HepG2 (cell line): ENCODE results near the gene CLCNKA. TPM values are rescaled to one million over a fixed set of nuclear protein-coding genes. Genes with fewer than 3 reads are reported as not detected.
"Not testable (repeated sequence)": the region's sequence is repeated elsewhere in the genome, so short reads cannot be mapped to it uniquely, and the experiment has no call there.

Source experiments
- ATAC-seq: fragments of 200-7000 bp; cut with Tn5 transposase; 3 replicates; pipeline ENCODE4 v1.9.1; 2020; ENCODE audit warnings: mild to moderate bottlenecking, moderate library complexity
- BruUV-seq: library from RNA; stranded (reverse); fragments of 400-500 nt; replicated peaks from 2 replicates; lab custom pipeline; 2021; lab: Mats Ljungman, UMichigan
- CTCF ChIA-PET: fragments of 300-600 bp; formaldehyde crosslinking; extraction: SDS; loops from one replicate; lab custom pipeline; 2021; ENCODE audit warnings: low total read pairs, inconsistent platforms, low intra/inter-chr PET ratio; lab: Yijun Ruan, JAX
- POLR2A ChIA-PET: fragments of 350-600 bp; sonication (Branson Sonifier 250); formaldehyde crosslinking; loops from one replicate; lab custom pipeline; 2020; ENCODE audit warnings: antibody characterized with exemption, inconsistent platforms; lab: Yijun Ruan, JAX
- DNase-seq: peaks from one replicate; pipeline ENCODE4 v3.0.0-alpha.2; 2015; ENCODE audit warnings: low spot score
- FAIRE-seq: peaks from 3 replicates; lab custom pipeline; 2011; peaks lifted over from hg19 to GRCh38; lab: Jason Lieb, UNC
- H2AFZ ChIP-seq: one replicate; pipeline ENCODE4 v1.6.1; 2011; ENCODE audit warnings: low read length, inconsistent platforms
- H3K27ac ChIP-seq: fragments of 300-600 bp; 3 replicates; pipeline ENCODE4 v1.8.0; 2011; ENCODE audit warnings: mixed run types, mild to moderate bottlenecking, mixed read lengths, low read length, inconsistent platforms; ENCODE audit not compliant: insufficient read depth; ENCODE audit errors: extremely low read length
- H3K27me3 ChIP-seq, 2 experiments: fragments of 200-600 bp in 1 of 2; 2 replicates in 1 of 2; 3 replicates in 1 of 2; pipeline versions ENCODE4 v1.6.0 to v1.8.0; 2011; ENCODE audit warnings: low read length in 2 of 2, mild to moderate bottlenecking in 2 of 2, moderate library complexity in 2 of 2, inconsistent platforms in 1 of 2; ENCODE audit not compliant: insufficient read depth in 2 of 2, control insufficient read depth in 1 of 2
- H3K36me3 ChIP-seq, 2 experiments: fragments of 200-600 bp in 1 of 2; replicated peaks in 1 of 2; 2 replicates in 1 of 2; 3 replicates in 1 of 2; pipeline versions ENCODE4 v1.5.1 to v1.8.0; 2011; ENCODE audit warnings: low read length in 2 of 2, inconsistent platforms in 1 of 2; ENCODE audit not compliant: insufficient read depth in 2 of 2, control insufficient read depth in 1 of 2
- H3K4me1 ChIP-seq: 2 replicates; pipeline ENCODE4 v1.5.1; 2012; ENCODE audit warnings: low read length, inconsistent platforms; ENCODE audit not compliant: insufficient read depth
- H3K4me2 ChIP-seq: 2 replicates; pipeline ENCODE4 v1.6.0; 2011; ENCODE audit warnings: low read depth, low read length, inconsistent platforms
- H3K4me3 ChIP-seq, 3 experiments: fragments of 200-600 bp in 1 of 3; sonication (generic), shearing (Covaris generic) in 1 of 3; replicated peaks in 1 of 3; 2 replicates each; pipeline ENCODE4 v1.5.1; 2011 to 2016; ENCODE audit warnings: low read length in 3 of 3, inconsistent platforms in 2 of 3, low read depth in 2 of 3, mild to moderate bottlenecking in 2 of 3, control low read depth in 1 of 3, mixed read lengths in 1 of 3; ENCODE audit not compliant: insufficient read depth in 1 of 3
- H3K79me2 ChIP-seq: one replicate; pipeline ENCODE4 v1.6.1; 2011; ENCODE audit warnings: low read length, inconsistent platforms; ENCODE audit not compliant: insufficient read depth
- H3K9ac ChIP-seq: 2 replicates; pipeline ENCODE4 v1.6.0; 2011; ENCODE audit warnings: mild to moderate bottlenecking, low read depth, low read length, inconsistent platforms; ENCODE audit not compliant: insufficient read depth
- H3K9me3 ChIP-seq: 2 replicates; pipeline ENCODE4 v1.5.1; 2012; ENCODE audit warnings: mild to moderate bottlenecking, low read length
- H4K20me1 ChIP-seq: 2 replicates; pipeline ENCODE4 v1.6.0; 2011; ENCODE audit warnings: inconsistent platforms, mild to moderate bottlenecking, low read length, moderate library complexity; ENCODE audit not compliant: insufficient read depth
- ARID5B ChIP-seq: IDR thresholded peaks from 2 replicates; pipeline ENCODE4 v1.4.0; 2020; ENCODE audit warnings: mild to moderate bottlenecking, missing genetic modification reagents
- GATAD2A ChIP-seq: IDR thresholded peaks from 2 replicates; pipeline ENCODE4 v1.6.1; 2016
- MTA1 ChIP-seq: sonication (generic); formaldehyde crosslinking; IDR thresholded peaks from 2 replicates; pipeline ENCODE4 v1.4.0; 2020; ENCODE audit warnings: missing genetic modification reagents, mild to moderate bottlenecking, borderline replicate concordance
- NR2F1 ChIP-seq, 2 experiments: fragments of 450-650 bp in 1 of 2; formaldehyde crosslinking in 1 of 2; IDR thresholded peaks; 2 replicates each; pipeline versions ENCODE4 v1.5.0 to v1.6.1; 2016 to 2020; ENCODE audit warnings: mild to moderate bottlenecking in 1 of 2, missing compliant biosample characterization in 1 of 2, missing genetic modification reagents in 1 of 2, moderate library complexity in 1 of 2
- NR2F6 ChIP-seq, 2 experiments: IDR thresholded peaks; 2 replicates each; pipeline ENCODE4 v1.6.1; 2016; ENCODE audit warnings: antibody characterized with exemption in 1 of 2, mild to moderate bottlenecking in 1 of 2
- RARA ChIP-seq: IDR thresholded peaks from 2 replicates; pipeline ENCODE4 v1.6.1; 2016; ENCODE audit warnings: missing genetic modification reagents, missing compliant biosample characterization
- RXRB ChIP-seq: IDR thresholded peaks from 2 replicates; pipeline ENCODE4 v1.6.1; 2016; ENCODE audit warnings: borderline replicate concordance, missing genetic modification reagents, missing compliant biosample characterization
- ZNF441 ChIP-seq: sonication (generic); formaldehyde crosslinking; IDR thresholded peaks from 2 replicates; pipeline ENCODE4 v1.7.0; 2021; ENCODE audit warnings: missing genetic modification reagents, borderline replicate concordance
- WGBS: methylation state at CpG from one replicate; pipeline ENCODE4 v1.1.6; 2017; ENCODE audit warnings: low lambda C conversion rate; 5-methylcytosine and 5-hydroxymethylcytosine counted together
- in situ Hi-C: cut with HindIII; loops from 2 replicates; pipeline ENCODE4 v1.10.0; 2017; ENCODE audit warnings: low pct_unique_long_range_greater_than_20kb; ENCODE audit not compliant: extremely low pct_ligation_motif_present
- intact Hi-C: fragments of 100-400 bp; cut with micrococcal nuclease; formaldehyde crosslinking; loops from one replicate; pipeline ENCODE4 v1.10.0; 2022; ENCODE audit not compliant: unreplicated experiment
- polyA plus RNA-seq, 8 experiments: library from polyadenylated mRNA; depleted of rRNA in 3 of 8; stranded (reverse) in 7 of 8; unstranded in 1 of 8; fragments of >200 nt; fragmentation: Illumina TruSeq in 4 of 8; extraction: Trizol in 4 of 8; gene quantifications; 2 replicates each; pipeline versions ENCODE4 v1.2.1 to v1.2.3, GENCODE V29; 2011 to 2016; ENCODE audit warnings: low read depth in 4 of 8, missing spikeins in 1 of 8, mixed read lengths in 1 of 8; ENCODE audit not compliant: insufficient read depth in 1 of 8
- total RNA-seq, 5 experiments: library from RNA; depleted of rRNA; stranded (reverse); fragments of >200 nt; fragmentation: Illumina TruSeq; extraction: Trizol; gene quantifications; 2 replicates each; pipeline ENCODE4 v1.2.3, GENCODE V29; 2016; ENCODE audit warnings: low read depth in 1 of 5

Gene CLCNKA
- total and polyA plus RNA-seq, 2 of the 13 experiments (the other 11 are each of a cell fraction or from before 2014, with no cell fraction given) = 0.03 TPM; not detected in 1

- 0 out of 2 replicates have a peak, but pooled peaks have one; percentile 20 for TF ChIP-seq ARID5B (CRISPR knock-in tag)
- peak in 1 of 2 experiments; percentile 46; a peak in 1 of 4 replicates for TF ChIP-seq NR2F1 (CRISPR knock-in tag; IDR thresholded peaks at IDR 0.05)
- TF ChIP-seq NR2F6 (IDR thresholded peaks at IDR 0.05) = not testable (repeated sequence)
- TF ChIP-seq NR2F6 (CRISPR knock-in tag; IDR thresholded peaks at IDR 0.05) = peak; percentile 28; the same call in 1 of the 2 replicates
- peak; percentile 91 for TF ChIP-seq RXRB (CRISPR knock-in tag)
- TF ChIP-seq GATAD2A (CRISPR knock-in tag) = 0 out of 2 replicates have a peak, but pooled peaks have one; percentile 34
- TF ChIP-seq RARA (CRISPR knock-in tag) = 0 out of 2 replicates have a peak, but pooled peaks have one; percentile 39
- 0 out of 2 replicates have a peak, but pooled peaks have one; percentile 37 for TF ChIP-seq MTA1 (CRISPR knock-in tag)
- 0 out of 2 replicates have a peak, but pooled peaks have one; percentile 48 for TF ChIP-seq ZNF441 (CRISPR knock-in tag)
These were observed 35.6 kb downstream of the CLCNKA start (continued) for GRCh38 chr1:16057314-16057915.

DNA sequence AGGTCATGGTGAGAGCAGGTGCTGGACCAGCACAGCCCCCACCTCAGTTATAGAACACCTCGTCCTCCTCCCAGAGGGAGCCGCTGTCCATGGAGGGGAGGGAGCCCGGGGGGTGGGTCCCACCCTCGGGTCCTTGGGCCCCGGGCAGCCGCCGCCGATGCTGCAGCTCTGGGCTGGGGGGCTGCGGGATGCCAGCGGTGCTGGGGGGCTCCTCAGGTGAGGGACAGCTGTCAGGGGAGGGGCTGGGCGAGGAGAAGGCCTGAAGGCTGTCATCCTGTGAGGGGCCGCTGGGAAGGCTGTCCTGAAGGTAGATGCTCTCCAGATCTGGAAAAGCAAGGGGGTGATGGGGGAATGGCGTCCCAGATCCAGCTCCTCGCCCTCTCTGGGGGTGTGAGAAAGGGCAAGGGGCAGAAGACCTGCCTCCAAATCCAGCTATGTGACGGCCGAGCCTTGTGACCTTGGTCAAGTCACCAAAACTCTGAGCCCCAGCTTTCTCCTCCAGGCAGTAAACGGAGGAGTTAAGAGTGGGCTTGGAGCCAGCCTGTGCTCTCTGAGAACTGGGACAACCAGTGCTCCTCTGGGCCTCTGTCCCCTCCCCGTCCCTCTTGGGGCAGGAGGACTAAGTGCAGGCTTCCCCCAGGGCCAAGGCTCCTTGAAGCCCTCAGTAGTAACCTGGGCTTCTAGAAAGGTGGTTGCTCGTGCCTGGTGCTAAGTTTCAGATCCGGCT, 36.7 kb downstream of the CLCNKA start:
- H4K20me1 ChIP-seq, BruUV-seq, in situ Hi-C loops, DNase-seq, intact Hi-C loops, POLR2A ChIA-PET, H3K9ac ChIP-seq, H3K4me3 ChIP-seq, H3K79me2 ChIP-seq, H3K27ac ChIP-seq, H2AFZ ChIP-seq, FAIRE-seq, H3K9me3 ChIP-seq, H3K36me3 ChIP-seq, ATAC-seq, H3K4me2 ChIP-seq, CTCF ChIA-PET: not testable (repeated sequence)
- peaks cover 21% of the 10 kb centered on the region for H3K4me1 ChIP-seq
- 35% methylated on average over 12 of the region's 20 CpGs for WGBS
- peaks cover 8 to 31% of the 10 kb centered on the region in 2 experiments; a peak in 3 of 5 replicates for H3K27me3 ChIP-seq
